ENCODE results near the gene XXYLT1. TPM values are rescaled to one million over a fixed set of nuclear protein-coding genes. Genes with fewer than 3 reads are reported as not detected.

The XXYLT1 gene
- total RNA-seq, 4 donors from 2014 or later, result 9.7 to 30.1 (median 17.7) TPM

DNA sequence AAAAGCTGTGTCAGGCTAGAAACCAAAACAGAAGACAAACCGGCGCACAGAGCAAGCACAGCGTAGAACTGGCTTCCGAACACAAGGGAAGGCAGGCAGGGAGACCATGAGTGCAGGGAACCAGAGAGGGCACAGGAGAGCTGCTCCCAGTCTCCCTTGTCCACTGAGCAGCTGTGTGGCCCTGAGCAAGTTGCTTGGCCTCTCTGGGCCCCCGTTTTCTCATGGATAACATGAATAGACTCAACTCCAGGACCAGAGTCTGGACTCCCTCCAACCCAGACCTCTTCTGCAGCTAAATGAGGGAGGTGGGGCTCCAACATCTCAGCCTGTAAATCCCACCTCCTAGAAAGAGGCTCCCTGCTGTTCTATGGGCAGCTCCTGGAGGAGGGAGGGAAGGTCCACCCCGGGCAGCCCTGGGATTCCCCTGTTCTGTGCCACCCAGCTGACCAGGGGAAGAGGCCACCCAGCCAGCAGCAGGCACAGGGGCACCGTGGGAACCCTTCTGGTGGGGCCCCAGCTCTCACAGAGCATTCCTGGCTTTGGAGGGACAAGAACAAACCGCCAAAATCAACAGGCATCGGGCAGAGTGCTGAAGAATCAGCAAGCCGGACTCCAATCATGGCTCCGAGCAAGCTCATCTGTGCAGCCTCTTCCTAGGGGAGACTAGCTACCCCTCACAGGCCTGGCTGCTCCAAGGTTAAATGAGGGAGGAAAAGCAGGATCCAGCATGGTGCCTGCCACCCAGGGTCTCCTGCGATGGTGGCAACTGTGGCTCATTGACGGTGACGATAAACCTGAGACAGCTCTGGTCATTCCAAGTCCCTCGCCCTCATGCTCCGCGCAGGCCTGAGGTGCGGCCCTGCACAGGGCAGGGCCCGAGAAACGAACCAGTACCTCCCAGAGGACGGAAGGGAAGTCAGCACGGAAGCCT, 15.1 kb downstream of the XXYLT1 start:
- H3K4me3 ChIP-seq (ENCODE audit: low read depth, poor library complexity, severe bottlenecking), result no peak overlapping the region
- intact Hi-C loops (cut with DNase I; ENCODE audit: low total_unique reads), result loop anchor here (10.0 kb wide), 1 partner anchor 151 kb away; no protein-coding TSS in a partner anchor

DNA sequence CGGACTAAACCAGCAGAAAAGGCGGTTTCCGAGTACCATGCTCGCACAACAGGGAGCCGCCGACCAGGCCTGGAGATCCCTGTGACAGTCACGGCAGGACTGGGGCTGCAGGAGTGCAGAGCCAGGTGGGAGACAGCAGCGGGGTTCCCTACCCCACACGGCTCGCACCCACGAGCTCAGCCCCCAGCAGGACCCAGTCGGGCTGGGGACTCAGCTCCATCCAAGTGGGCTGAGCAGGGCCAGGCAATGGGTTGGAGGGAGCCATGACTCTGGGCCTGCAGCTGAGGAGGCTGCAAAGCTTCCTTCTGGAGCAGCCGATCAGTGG, 15.8 kb downstream of the XXYLT1 start:
- no peak overlapping the region for H3K4me3 ChIP-seq (ENCODE audit: low read depth, poor library complexity, severe bottlenecking)
- 94 to 95% methylated on average over 12 to 13 of the region's 13 CpGs for WGBS, 2 donors
- intact Hi-C loops (cut with DNase I; ENCODE audit: low total_unique reads), result loop anchor here (10.0 kb wide), 1 partner anchor 150 kb away; no protein-coding TSS in a partner anchor
- no peak for TF ChIP-seq POLR2A (IDR thresholded peaks at IDR 0.05)
- TF ChIP-seq, protein P1, sequence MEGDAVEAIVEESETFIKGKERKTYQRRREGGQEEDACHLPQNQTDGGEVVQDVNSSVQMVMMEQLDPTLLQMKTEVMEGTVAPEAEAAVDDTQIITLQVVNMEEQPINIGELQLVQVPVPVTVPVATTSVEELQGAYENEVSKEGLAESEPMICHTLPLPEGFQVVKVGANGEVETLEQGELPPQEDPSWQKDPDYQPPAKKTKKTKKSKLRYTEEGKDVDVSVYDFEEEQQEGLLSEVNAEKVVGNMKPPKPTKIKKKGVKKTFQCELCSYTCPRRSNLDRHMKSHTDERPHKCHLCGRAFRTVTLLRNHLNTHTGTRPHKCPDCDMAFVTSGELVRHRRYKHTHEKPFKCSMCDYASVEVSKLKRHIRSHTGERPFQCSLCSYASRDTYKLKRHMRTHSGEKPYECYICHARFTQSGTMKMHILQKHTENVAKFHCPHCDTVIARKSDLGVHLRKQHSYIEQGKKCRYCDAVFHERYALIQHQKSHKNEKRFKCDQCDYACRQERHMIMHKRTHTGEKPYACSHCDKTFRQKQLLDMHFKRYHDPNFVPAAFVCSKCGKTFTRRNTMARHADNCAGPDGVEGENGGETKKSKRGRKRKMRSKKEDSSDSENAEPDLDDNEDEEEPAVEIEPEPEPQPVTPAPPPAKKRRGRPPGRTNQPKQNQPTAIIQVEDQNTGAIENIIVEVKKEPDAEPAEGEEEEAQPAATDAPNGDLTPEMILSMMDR (IDR thresholded peaks at IDR 0.05), result no peak
- no peak for DNase-seq (ENCODE audit: low spot score in 2 of 2)

More for the DNA sequence above, 15.1 kb downstream of the XXYLT1 start:
- TF ChIP-seq, protein P1 (IDR thresholded peaks at IDR 0.05), result no peak
- TF ChIP-seq POLR2A (IDR thresholded peaks at IDR 0.05), result no peak
- DNase-seq (ENCODE audit: low spot score in 2 of 2), result peak; percentile 9 to 74
- WGBS, 2 donors, result 94% methylated on average over 21 to 22 of the region's 22 CpGs

- H3K4me3 ChIP-seq (ENCODE audit: low read depth, poor library complexity, severe bottlenecking), result no peak overlapping the region
- intact Hi-C loops (cut with DNase I; ENCODE audit: low total_unique reads), result loop anchor here (10.0 kb wide), 1 partner anchor 150 kb away; no protein-coding TSS in a partner anchor
- peak; percentile 11 to 82 for DNase-seq (ENCODE audit: low spot score in 2 of 2)
- TF ChIP-seq POLR2A (IDR thresholded peaks at IDR 0.05), result no peak
- TF ChIP-seq, protein P1 (IDR thresholded peaks at IDR 0.05), result no peak
- 87 to 88% methylated on average over 11 to 15 of the region's 16 CpGs for WGBS, 2 donors
These were observed 16.3 kb downstream of the XXYLT1 start for GRCh38 chr3:195254454-195255175.

DNA sequence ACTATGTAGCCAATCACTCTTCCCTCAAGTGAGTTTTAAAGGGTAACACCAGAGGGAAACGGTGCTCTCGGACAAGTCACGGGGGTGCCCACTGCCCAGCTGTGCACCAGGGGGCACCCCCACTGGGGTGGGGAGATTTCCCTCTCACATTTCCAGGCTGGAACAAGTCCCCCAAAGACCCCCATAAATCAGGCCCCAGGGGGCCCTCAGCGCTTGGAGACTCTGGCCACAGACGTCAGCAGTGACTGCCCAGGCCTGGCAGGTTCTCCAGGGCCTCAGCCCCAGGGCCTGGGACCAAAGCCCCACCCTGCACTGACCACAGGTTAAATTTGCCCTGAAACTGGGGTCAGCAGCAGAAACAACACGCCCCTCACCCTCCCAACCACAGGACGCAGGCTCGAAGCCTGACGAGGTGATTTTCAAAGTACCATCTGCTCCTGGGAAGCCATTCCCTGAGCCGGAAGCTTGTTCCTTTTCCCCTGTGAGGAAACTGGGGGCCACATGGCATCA, 17.0 kb downstream of the XXYLT1 start:
- intact Hi-C loops (cut with DNase I; ENCODE audit: low total_unique reads), result loop anchor here (10.0 kb wide), 1 partner anchor 149 kb away; no protein-coding TSS in a partner anchor
- 91 to 93% methylated on average over 6 to 9 of the region's 10 CpGs for WGBS, 2 donors
- TF ChIP-seq POLR2A (IDR thresholded peaks at IDR 0.05), result no peak
- TF ChIP-seq, protein P1 (IDR thresholded peaks at IDR 0.05), result no peak
- DNase-seq (ENCODE audit: low spot score in 2 of 2), result peak; percentile 11 to 79
- H3K4me3 ChIP-seq (ENCODE audit: low read depth, poor library complexity, severe bottlenecking), result no peak overlapping the region

DNA sequence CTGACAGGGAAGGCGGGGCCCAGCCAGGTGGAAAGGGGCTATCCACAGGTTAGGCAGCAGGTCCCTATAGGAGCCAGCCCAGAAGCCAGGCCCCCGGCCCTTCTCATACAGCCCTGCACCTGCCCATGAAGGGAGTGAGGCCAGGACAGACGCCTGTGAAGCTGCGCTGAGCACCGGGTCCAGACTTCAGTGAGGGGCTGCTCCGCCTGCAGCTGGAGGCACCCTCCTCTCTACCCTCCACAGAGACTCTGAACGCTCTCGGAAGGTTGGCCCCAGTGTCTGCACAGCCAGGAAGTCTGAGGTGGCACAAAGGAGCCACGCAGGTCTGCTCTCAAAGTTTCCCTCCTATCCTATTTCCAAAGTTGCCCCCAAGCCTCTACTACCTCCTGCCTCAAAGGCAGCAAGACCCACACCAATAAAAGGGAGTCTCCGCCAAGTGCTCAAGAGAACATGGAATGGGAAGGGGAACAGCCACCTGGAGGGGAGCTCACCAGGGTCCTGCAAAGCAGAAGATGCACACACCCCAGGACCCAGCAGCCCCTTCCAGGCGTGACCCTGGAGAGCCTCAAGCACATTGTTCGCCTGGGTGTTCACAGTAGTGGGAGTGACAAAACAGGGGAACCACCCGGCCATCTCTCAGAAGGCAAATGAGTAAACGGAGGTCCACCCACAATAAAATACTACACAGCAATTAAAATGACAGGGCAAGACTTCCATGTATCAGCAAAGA, 19.5 kb downstream of the XXYLT1 start:
- WGBS, 2 donors, result 92 to 94% methylated on average over 12 to 14 of the region's 14 CpGs
- intact Hi-C loops (cut with DNase I; ENCODE audit: low total_unique reads), result loop anchor here (10.0 kb wide), 1 partner anchor 147 kb away; no protein-coding TSS in a partner anchor
- TF ChIP-seq, protein P1 (IDR thresholded peaks at IDR 0.05), result no peak
- no peak for TF ChIP-seq POLR2A (IDR thresholded peaks at IDR 0.05)

More for the DNA sequence above, 19.5 kb downstream of the XXYLT1 start:
- peak; percentile 12 to 79 for DNase-seq (ENCODE audit: low spot score in 2 of 2)
- H3K4me3 ChIP-seq (ENCODE audit: low read depth, poor library complexity, severe bottlenecking), result no peak overlapping the region
